HCT116 (cell line): Measurements from ENCODE around the gene TAF1. TPM values are rescaled to one million over a fixed set of nuclear protein-coding genes. Genes with fewer than 3 reads are reported as not detected.

Experiments used
- ATAC-seq: fragments of 200-7000 bp; cut with Tn5 transposase; 2 replicates; pipeline ENCODE4 v1.9.1; 2020; ENCODE audit warnings: mild to moderate bottlenecking, moderate library complexity
- BruUV-seq: library from RNA; stranded (reverse); fragments of 400-500 nt; replicated peaks from 2 replicates; lab custom pipeline; 2021; lab: Mats Ljungman, UMichigan
- CTCF ChIA-PET: fragments of 300-600 bp; sonication (Branson Sonifier 250); formaldehyde crosslinking; loops from one replicate; lab custom pipeline; 2021; ENCODE audit warnings: antibody characterized with exemption; lab: Charles Lee
- POLR2A ChIA-PET: fragments of 300-600, 350-600 bp; sonication (Branson Sonifier 250); formaldehyde crosslinking; loops from one replicate; lab custom pipeline; 2021; ENCODE audit warnings: antibody characterized with exemption; lab: Charles Lee
- RAD21 ChIA-PET, 2 experiments: fragments of 300-600 bp; sonication (Branson Sonifier 250); formaldehyde crosslinking; loops; one replicate each; lab custom pipeline; 2023; ENCODE audit warnings: low total read pairs in 2 of 2; ENCODE audit not compliant: uncharacterized antibody in 2 of 2, unreplicated experiment in 2 of 2, low non-redundant PET in 1 of 2; lab: Charles Lee
- DNase-seq: peaks from one replicate; pipeline ENCODE4 v3.0.0-alpha.2; 2010; ENCODE audit warnings: low read depth, low spot score
- H2AFZ ChIP-seq: fragments of 200-600 bp; shearing (Covaris generic), sonication (generic); 2 replicates; pipeline ENCODE4 v1.6.1; 2017; ENCODE audit warnings: low read depth, mixed run types, mixed read lengths, antibody characterized with exemption, low read length; ENCODE audit not compliant: poor library complexity, severe bottlenecking
- H3K27ac ChIP-seq: 2 replicates; pipeline ENCODE4 v1.5.1; 2012; ENCODE audit warnings: low read depth, low read length
- H3K27me3 ChIP-seq: fragments of 200-600 bp; sonication (generic); 2 replicates; pipeline ENCODE4 v1.6.1; 2016; ENCODE audit warnings: mixed run types, low read length, mixed read lengths; ENCODE audit not compliant: insufficient read depth
- H3K36me3 ChIP-seq, 2 experiments: fragments of 200-500 bp in 1 of 2; fragments of 200-600 bp in 1 of 2; sonication (Bioruptor generic) in 1 of 2; sonication (generic) in 1 of 2; 2 replicates each; pipeline versions ENCODE4 v1.5.1 to v1.6.1; 2014 to 2016; ENCODE audit warnings: low read length in 2 of 2, inconsistent platforms in 1 of 2, mixed read lengths in 1 of 2, mixed run types in 1 of 2; ENCODE audit not compliant: insufficient read depth in 2 of 2, control insufficient read depth in 1 of 2
- H3K4me1 ChIP-seq, 2 experiments: fragments of 200-600 bp in 1 of 2; sonication (generic) in 1 of 2; 2 replicates each; pipeline versions ENCODE4 v1.5.1 to v1.6.1; 2012 to 2017; ENCODE audit warnings: low read length in 2 of 2, inconsistent platforms in 1 of 2, mild to moderate bottlenecking in 1 of 2, mixed read lengths in 1 of 2, mixed run types in 1 of 2, moderate library complexity in 1 of 2; ENCODE audit not compliant: insufficient read depth in 2 of 2, control insufficient read depth in 1 of 2
- H3K4me2 ChIP-seq: fragments of 200-600 bp; sonication (generic); 2 replicates; pipeline ENCODE4 v1.6.1; 2017; ENCODE audit warnings: mixed run types, low read length, mixed read lengths
- H3K4me3 ChIP-seq, 2 experiments: fragments of 200-600 bp in 1 of 2; sonication (generic) in 1 of 2; replicated peaks in 1 of 2; 2 replicates each; pipeline ENCODE4 v1.5.1; 2011 to 2016; ENCODE audit warnings: low read length in 2 of 2, control low read depth in 1 of 2, low read depth in 1 of 2, mild to moderate bottlenecking in 1 of 2, mixed read lengths in 1 of 2, mixed run types in 1 of 2
- H3K79me2 ChIP-seq: fragments of 200-600 bp; sonication (generic); 2 replicates; pipeline ENCODE4 v1.6.1; 2017; ENCODE audit warnings: mild to moderate bottlenecking, mixed run types, low read length, moderate library complexity, mixed read lengths; ENCODE audit not compliant: insufficient read depth
- H3K9ac ChIP-seq: fragments of 200-600 bp; sonication (generic); 2 replicates; pipeline ENCODE4 v1.6.1; 2016; ENCODE audit warnings: low read length, mixed read lengths
- H3K9me2 ChIP-seq: fragments of 200-600 bp; sonication (generic), shearing (Covaris generic); 2 replicates; pipeline ENCODE4 v1.6.1; 2017; ENCODE audit warnings: mixed run types, mild to moderate bottlenecking, moderate library complexity; ENCODE audit not compliant: insufficient read depth
- H3K9me3 ChIP-seq, 2 experiments: fragments of 200-500 bp in 1 of 2; fragments of 200-600 bp in 1 of 2; sonication (Bioruptor generic) in 1 of 2; sonication (generic) in 1 of 2; 2 replicates each; pipeline ENCODE4 v1.6.1; 2014 to 2017; ENCODE audit warnings: low read length in 2 of 2, mixed read lengths in 2 of 2, inconsistent platforms in 1 of 2, low read depth in 1 of 2, mild to moderate bottlenecking in 1 of 2, mixed run types in 1 of 2, moderate library complexity in 1 of 2; ENCODE audit not compliant: control insufficient read depth in 1 of 2, insufficient read depth in 1 of 2
- H4K20me1 ChIP-seq: fragments of 200-600 bp; sonication (generic), shearing (Covaris generic); 2 replicates; pipeline ENCODE4 v1.6.1; 2017; ENCODE audit warnings: mixed run types, mild to moderate bottlenecking, moderate library complexity; ENCODE audit not compliant: insufficient read depth
- CBX3 ChIP-seq: IDR thresholded peaks from 2 replicates; pipeline ENCODE4 v1.6.1; 2012; ENCODE audit warnings: low read depth
- CEBPB ChIP-seq: IDR thresholded peaks from 2 replicates; pipeline ENCODE4 v1.6.1; 2012; ENCODE audit warnings: low read depth
- EGR1 ChIP-seq: IDR thresholded peaks from 2 replicates; pipeline ENCODE4 v1.6.1; 2012; ENCODE audit warnings: low read depth
- ELF1 ChIP-seq: IDR thresholded peaks from 2 replicates; pipeline ENCODE4 v1.6.1; 2012; ENCODE audit warnings: low read depth, borderline replicate concordance
- EZH2 ChIP-seq: fragments of 200-600 bp; sonication (generic); IDR thresholded peaks from 2 replicates; pipeline ENCODE4 v1.6.1; 2017; ENCODE audit warnings: antibody characterized with exemption, mixed run types
- FOSL1 ChIP-seq: IDR thresholded peaks from 2 replicates; pipeline ENCODE4 v1.6.1; 2012; ENCODE audit warnings: low read depth
- POLR2A ChIP-seq: IDR thresholded peaks from 2 replicates; pipeline ENCODE4 v1.7.0; 2011; ENCODE audit warnings: borderline replicate concordance; ENCODE audit not compliant: insufficient read depth, insufficient read length; ENCODE audit errors: extremely low read depth
- RAD21 ChIP-seq: IDR thresholded peaks from 2 replicates; pipeline ENCODE4 v1.6.1; 2012; ENCODE audit warnings: low read depth, mild to moderate bottlenecking
- SIN3A ChIP-seq: IDR thresholded peaks from 2 replicates; pipeline ENCODE4 v1.6.1; 2012; ENCODE audit warnings: low read depth
- SRF ChIP-seq: IDR thresholded peaks from 2 replicates; pipeline ENCODE4 v1.6.1; 2012; ENCODE audit warnings: low read depth
- TCF7L2 ChIP-seq: IDR thresholded peaks from 2 replicates; pipeline ENCODE4 v1.7.0; 2011; ENCODE audit warnings: borderline replicate concordance, inconsistent platforms; ENCODE audit not compliant: insufficient read depth, insufficient read length; ENCODE audit errors: extremely low read depth
- YY1 ChIP-seq: IDR thresholded peaks from 2 replicates; pipeline ENCODE4 v1.6.1; 2011; ENCODE audit warnings: low read length, low read depth, moderate library complexity, mild to moderate bottlenecking; ENCODE audit not compliant: insufficient replicate concordance; ENCODE audit errors: extremely low read depth
- intact Hi-C: fragments of 100-400 bp; cut with micrococcal nuclease; formaldehyde crosslinking; loops from 2 replicates; pipeline ENCODE4 v1.10.0; 2022
- total RNA-seq: library from RNA; stranded (reverse); gene quantifications from one replicate; pipeline ENCODE4 v1.2.1, GENCODE V29; 2021; ENCODE audit not compliant: unreplicated experiment
- TF ChIP-seq, protein P1 (sequence below), 3 experiments: fragments of 200-600 bp in 1 of 3; sonication (generic) in 1 of 3; IDR thresholded peaks in 2 of 3; conservative IDR thresholded peaks in 1 of 3; 2 replicates each; pipeline ENCODE4 v1.5.1; 2012 to 2017; ENCODE audit warnings: low read depth in 2 of 3, low read length in 2 of 3, antibody characterized with exemption in 1 of 3, borderline replicate concordance in 1 of 3, control low read depth in 1 of 3, mild to moderate bottlenecking in 1 of 3, mixed read lengths in 1 of 3, mixed run types in 1 of 3, moderate library complexity in 1 of 3; ENCODE audit not compliant: insufficient read depth in 1 of 3
- TF ChIP-seq, protein P2 (sequence below): IDR thresholded peaks from 2 replicates; pipeline ENCODE4 v1.6.1; 2012; ENCODE audit warnings: low read depth
- TF ChIP-seq, protein P3 (sequence below): IDR thresholded peaks from 2 replicates; pipeline ENCODE4 v1.6.1; 2012

Gene TAF1
- total RNA-seq, 1 experiment from 2014 or later, result 27.7 TPM

DNA sequence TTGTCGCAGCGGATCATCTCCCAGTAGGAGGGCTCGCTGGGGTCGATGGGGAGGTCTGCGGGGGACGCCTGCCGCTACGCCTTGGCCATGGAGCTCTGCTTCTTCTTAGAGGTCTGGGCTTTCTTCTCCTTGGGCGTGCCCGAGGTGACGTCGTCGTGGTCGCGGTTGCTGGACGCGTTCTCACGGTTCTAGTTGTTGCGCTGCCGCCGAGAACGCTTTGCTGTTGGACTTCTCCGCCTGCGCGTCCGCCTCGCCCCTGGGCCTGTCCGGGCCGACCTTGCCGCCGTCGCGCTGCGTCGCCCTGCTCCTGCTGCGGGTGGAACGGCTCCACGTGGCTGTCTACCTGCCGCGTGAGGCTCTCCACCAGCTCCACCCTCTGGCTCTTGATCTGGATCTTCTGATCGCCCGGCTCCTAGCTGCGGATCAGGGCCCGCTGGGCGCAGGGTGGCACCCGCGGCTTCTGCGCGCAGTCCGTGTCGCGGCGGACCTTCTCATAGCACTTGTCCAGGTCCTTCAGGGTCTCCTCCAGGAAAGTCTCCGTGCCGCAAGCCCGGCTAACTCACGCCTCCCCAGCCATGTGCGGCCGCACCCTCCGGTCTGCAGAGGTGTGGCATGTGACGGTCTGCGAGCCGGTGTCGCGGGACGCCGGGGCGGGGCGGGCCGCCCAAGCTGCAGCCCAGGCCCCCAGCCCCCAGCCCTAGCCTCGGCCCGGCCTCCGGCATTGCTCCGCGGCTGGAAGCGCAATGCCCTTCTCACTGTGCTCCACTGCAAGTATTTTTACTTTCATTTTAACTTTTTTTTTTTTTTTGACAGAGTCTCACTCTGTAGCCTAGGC, 126.3 kb downstream of the TAF1 start:
- H3K9ac ChIP-seq, result no peak overlapping the region
- POLR2A ChIA-PET, result no interaction called here
- TF ChIP-seq ELF1 (no peak), FOSL1 (no peak), CEBPB (no peak), POLR2A (no peak), RAD21 (no peak), SIN3A (no peak), EGR1 (no peak), EZH2 (no peak), YY1 (no peak), CBX3 (no peak), TCF7L2 (no peak), SRF (no peak)
- TF ChIP-seq, protein P1, sequence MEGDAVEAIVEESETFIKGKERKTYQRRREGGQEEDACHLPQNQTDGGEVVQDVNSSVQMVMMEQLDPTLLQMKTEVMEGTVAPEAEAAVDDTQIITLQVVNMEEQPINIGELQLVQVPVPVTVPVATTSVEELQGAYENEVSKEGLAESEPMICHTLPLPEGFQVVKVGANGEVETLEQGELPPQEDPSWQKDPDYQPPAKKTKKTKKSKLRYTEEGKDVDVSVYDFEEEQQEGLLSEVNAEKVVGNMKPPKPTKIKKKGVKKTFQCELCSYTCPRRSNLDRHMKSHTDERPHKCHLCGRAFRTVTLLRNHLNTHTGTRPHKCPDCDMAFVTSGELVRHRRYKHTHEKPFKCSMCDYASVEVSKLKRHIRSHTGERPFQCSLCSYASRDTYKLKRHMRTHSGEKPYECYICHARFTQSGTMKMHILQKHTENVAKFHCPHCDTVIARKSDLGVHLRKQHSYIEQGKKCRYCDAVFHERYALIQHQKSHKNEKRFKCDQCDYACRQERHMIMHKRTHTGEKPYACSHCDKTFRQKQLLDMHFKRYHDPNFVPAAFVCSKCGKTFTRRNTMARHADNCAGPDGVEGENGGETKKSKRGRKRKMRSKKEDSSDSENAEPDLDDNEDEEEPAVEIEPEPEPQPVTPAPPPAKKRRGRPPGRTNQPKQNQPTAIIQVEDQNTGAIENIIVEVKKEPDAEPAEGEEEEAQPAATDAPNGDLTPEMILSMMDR (IDR thresholded peaks at IDR 0.05 in 2 of 3, conservative IDR thresholded peaks at IDR 0.05 in 1 of 3; ENCODE audit: borderline replicate concordance in 1 of 3, insufficient read depth in 1 of 3, low read depth in 2 of 3, low read length in 2 of 3), result no peak
- TF ChIP-seq, protein P2, sequence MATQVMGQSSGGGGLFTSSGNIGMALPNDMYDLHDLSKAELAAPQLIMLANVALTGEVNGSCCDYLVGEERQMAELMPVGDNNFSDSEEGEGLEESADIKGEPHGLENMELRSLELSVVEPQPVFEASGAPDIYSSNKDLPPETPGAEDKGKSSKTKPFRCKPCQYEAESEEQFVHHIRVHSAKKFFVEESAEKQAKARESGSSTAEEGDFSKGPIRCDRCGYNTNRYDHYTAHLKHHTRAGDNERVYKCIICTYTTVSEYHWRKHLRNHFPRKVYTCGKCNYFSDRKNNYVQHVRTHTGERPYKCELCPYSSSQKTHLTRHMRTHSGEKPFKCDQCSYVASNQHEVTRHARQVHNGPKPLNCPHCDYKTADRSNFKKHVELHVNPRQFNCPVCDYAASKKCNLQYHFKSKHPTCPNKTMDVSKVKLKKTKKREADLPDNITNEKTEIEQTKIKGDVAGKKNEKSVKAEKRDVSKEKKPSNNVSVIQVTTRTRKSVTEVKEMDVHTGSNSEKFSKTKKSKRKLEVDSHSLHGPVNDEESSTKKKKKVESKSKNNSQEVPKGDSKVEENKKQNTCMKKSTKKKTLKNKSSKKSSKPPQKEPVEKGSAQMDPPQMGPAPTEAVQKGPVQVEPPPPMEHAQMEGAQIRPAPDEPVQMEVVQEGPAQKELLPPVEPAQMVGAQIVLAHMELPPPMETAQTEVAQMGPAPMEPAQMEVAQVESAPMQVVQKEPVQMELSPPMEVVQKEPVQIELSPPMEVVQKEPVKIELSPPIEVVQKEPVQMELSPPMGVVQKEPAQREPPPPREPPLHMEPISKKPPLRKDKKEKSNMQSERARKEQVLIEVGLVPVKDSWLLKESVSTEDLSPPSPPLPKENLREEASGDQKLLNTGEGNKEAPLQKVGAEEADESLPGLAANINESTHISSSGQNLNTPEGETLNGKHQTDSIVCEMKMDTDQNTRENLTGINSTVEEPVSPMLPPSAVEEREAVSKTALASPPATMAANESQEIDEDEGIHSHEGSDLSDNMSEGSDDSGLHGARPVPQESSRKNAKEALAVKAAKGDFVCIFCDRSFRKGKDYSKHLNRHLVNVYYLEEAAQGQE, result no peak
- TF ChIP-seq, protein P3, sequence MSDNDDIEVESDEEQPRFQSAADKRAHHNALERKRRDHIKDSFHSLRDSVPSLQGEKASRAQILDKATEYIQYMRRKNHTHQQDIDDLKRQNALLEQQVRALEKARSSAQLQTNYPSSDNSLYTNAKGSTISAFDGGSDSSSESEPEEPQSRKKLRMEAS, result no peak
- TF ChIP-seq, all 23 proteins: peak for 0
- H3K79me2 ChIP-seq, result no peaks in the 10 kb centered on the region
- intact Hi-C loops, result no loop called here
- ChIA-PET CTCF (no interaction called here), RAD21 (no interaction called here)
- H3K27ac ChIP-seq, result no peak overlapping the region
- BruUV-seq, result no TSS peak
- H3K9me3 ChIP-seq, result no peaks in the 10 kb centered on the region
- no peak for ATAC-seq
- H4K20me1 ChIP-seq, result no peaks in the 10 kb centered on the region
- no peaks in the 10 kb centered on the region for H3K4me1 ChIP-seq
- H3K36me3 ChIP-seq, result no peaks in the 10 kb centered on the region
- no peak overlapping the region for H2AFZ ChIP-seq
- no peaks in the 10 kb centered on the region for H3K27me3 ChIP-seq
- H3K4me2 ChIP-seq, result no peak overlapping the region
- no peaks in the 10 kb centered on the region for H3K9me2 ChIP-seq
- no peak for DNase-seq
- H3K4me3 ChIP-seq, result no peak overlapping the region
